ENCODE measurements around the gene ATP2C2.

GRCh38 chr16:84411768-84412167 lies 43.4 kb downstream of the ATP2C2 start:
- TF ChIP-seq, protein P1, sequence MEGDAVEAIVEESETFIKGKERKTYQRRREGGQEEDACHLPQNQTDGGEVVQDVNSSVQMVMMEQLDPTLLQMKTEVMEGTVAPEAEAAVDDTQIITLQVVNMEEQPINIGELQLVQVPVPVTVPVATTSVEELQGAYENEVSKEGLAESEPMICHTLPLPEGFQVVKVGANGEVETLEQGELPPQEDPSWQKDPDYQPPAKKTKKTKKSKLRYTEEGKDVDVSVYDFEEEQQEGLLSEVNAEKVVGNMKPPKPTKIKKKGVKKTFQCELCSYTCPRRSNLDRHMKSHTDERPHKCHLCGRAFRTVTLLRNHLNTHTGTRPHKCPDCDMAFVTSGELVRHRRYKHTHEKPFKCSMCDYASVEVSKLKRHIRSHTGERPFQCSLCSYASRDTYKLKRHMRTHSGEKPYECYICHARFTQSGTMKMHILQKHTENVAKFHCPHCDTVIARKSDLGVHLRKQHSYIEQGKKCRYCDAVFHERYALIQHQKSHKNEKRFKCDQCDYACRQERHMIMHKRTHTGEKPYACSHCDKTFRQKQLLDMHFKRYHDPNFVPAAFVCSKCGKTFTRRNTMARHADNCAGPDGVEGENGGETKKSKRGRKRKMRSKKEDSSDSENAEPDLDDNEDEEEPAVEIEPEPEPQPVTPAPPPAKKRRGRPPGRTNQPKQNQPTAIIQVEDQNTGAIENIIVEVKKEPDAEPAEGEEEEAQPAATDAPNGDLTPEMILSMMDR (IDR thresholded peaks at IDR 0.05): no peak
- TF ChIP-seq POLR2A (IDR thresholded peaks at IDR 0.05): no peak
